CD4-positive, alpha-beta T cell treated with Interleukin-15 for 1 hour (primary cell): ENCODE data around the gene ADGRF3.
"Not testable (repeated sequence)": the region's sequence is repeated elsewhere in the genome, so short reads cannot be mapped to it uniquely, and the experiment has no call there.

ENCODE experiments used
- DNase-seq: peaks from one replicate; pipeline ENCODE4 v3.0.0-alpha.2; 2020

The ADGRF3 gene

DNA sequence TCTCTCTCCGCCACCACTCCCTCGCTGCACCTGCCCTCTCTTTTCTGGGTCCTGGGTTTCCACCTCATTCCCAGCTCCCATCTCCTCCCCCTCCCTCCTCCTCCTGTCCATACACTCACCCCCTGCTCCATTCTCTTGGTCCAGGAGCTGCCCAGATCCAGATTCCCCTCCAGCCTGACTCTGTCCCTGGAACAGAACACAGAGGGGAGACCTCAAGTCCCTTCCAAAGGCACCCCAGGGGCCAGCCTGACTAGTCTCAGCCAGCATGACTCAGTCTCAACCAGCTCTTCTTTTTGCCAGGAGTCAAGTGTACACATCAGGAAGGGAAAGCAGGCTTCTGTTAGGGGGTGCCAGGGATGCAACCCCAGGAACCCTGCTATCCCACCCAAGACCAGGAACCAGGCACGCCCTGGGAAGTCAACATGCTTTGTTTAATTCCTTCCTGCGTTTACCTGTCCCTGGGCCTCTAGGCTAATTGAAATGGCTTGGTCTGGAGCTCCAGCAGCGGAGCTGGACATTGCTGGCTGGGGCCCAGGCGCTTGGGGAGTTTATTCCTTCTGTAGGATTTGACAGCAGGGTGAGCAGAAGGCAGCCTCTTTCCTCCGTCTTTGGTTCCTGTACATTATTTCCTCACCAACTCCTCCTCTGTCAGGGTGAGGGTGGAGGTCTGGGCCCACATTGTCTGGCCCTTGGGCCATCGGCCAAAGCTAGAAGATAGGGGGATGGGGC is 29.0 kb downstream of the ADGRF3 start:
- DNase-seq: no peak

- DNase-seq: no peak
Observed at GRCh38 chr2:26316845-26317244, 29.7 kb downstream of the ADGRF3 start.

GRCh38 chr2:26316041-26316440 is 30.5 kb downstream of the ADGRF3 start:
- no peak for DNase-seq

DNA sequence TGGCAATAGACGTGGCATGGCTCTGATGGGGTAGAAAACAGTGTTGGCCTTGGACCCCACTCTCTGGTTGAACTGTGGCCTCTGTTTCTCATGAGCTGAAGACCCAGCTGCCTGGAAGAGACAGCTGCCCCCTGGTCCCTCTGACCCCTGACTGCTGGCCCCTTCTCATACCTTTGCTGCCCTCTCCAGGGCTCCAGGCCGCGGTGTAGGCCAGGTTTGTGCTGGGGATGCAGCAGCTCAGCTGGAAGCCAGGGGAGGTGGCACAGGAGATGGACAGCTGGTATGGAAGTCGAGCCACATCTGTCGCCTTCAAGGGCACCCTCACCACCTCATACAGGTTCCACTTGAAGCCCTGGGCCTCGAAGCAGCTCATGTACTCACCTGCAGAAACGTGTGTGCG is 32.3 kb downstream of the ADGRF3 start:
- no peak for DNase-seq

DNA sequence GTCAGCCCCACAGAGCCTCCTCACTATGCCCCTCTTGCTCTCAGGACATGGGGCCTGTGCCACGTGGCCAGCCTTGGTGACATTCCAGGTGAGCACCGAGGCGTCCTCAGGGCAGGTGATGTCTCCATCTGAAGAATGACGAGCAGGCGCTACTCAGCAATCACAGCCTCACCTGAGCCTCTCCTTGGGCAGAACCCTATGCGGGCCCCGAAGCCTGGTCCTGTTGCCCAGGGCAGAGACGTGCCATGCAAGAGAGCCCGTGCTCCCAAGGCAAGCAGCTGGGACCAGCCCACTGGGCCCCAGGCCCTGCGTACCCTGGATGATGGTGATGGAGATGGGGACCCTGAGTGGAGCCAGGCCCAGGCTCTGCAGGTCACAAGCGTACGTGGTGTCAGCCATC is 33.1 kb downstream of the ADGRF3 start:
- no peak for DNase-seq

- no peak for DNase-seq
Observed at GRCh38 chr2:26312471-26312870, 34.1 kb downstream of the ADGRF3 start.

- no peak for DNase-seq
Observed at GRCh38 chr2:26309921-26310320, 36.7 kb downstream of the ADGRF3 start.

DNA sequence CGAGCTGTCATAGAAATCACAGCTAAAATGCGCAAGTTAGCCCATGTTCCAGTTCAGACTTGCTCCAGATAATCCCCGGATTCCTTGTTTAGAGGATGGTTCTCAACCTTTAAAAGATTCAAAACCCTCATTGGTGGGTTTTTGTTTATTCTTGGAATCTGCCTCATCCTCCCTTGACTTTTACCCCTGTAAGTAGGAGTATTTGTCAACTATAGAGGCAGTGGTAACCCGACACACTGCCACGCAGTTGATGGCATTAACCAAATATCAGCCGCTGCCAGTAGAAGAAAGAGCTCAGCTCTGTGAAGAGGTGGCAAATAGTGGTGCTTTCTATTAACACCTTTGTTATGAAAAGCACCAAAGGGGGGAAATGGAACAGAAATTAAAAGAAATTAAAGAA is 41.0 kb downstream of the ADGRF3 start:
- DNase-seq: no peak

DNA sequence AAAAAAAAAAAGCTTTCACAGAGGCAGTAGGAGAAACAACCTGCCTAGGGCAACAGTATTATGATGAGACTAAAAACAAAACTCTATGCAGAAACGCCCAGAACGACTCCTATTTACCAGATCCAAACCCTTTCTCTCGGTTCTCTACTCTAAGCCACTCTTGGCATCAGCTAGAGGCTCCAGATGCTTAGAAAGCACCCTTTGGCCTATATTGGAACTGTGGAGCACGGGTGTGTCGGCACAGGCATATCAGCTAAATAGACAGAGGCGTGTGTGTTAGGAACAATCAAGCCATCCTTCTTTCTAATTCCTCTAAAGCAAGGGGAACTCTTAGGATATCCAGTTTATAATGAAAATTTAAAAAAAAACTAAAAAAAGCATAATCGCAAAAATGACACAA is 41.5 kb downstream of the ADGRF3 start:
- not testable (repeated sequence) for DNase-seq

DNA sequence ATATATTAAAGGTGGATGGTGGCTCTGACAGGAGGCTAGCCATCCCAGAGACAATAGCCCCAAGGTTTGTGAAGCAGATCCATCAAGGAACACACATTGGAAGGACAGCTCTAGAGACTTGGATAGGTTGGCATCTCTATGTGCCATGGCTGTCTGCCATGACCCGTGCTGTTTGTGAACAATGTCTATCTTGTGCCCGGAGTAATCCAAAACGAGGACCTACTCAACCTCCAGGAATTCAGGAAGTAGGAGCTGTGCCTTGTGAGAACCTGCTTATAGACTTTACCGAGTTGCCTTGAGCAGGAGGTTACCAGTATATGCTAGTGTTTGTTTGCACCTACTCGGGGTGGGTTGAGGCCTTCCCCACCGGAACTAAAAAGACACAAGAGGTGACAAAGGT is 43.7 kb downstream of the ADGRF3 start:
- no peak for DNase-seq

GRCh38 chr2:26300234-26300925 is 46.2 kb downstream of the ADGRF3 start:
- no peak for DNase-seq

DNA sequence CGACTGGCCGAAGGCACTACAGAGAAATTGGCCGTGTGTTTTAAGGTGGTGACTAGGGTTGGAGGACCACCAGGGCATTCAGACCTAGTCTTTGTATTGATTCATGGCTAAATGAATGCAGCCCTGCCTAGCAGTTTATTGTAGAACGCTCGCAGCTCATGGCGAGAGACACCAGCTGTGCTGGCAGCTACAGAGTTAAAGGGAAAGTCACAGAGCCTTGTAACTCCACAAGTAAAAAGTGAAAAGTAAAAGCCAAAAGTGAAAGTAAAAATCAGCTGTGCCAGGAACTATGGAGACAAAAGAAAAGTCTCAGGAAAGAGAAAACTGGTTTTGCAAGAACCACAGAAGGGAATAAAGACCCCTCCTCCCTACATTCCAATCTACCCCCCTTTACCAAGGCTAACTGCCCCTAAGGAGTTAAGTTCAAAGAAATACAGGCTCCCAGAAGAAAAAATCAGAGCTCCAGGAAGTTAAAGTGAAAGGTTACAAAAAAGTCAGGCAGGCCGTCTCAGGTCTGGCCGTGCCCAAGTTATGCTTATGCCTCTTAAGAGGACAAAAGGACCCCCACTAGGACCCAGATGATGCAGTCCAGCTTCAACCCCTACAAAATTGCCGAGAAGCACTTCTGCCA is 47.0 kb downstream of the ADGRF3 start:
- no peak for DNase-seq

DNA sequence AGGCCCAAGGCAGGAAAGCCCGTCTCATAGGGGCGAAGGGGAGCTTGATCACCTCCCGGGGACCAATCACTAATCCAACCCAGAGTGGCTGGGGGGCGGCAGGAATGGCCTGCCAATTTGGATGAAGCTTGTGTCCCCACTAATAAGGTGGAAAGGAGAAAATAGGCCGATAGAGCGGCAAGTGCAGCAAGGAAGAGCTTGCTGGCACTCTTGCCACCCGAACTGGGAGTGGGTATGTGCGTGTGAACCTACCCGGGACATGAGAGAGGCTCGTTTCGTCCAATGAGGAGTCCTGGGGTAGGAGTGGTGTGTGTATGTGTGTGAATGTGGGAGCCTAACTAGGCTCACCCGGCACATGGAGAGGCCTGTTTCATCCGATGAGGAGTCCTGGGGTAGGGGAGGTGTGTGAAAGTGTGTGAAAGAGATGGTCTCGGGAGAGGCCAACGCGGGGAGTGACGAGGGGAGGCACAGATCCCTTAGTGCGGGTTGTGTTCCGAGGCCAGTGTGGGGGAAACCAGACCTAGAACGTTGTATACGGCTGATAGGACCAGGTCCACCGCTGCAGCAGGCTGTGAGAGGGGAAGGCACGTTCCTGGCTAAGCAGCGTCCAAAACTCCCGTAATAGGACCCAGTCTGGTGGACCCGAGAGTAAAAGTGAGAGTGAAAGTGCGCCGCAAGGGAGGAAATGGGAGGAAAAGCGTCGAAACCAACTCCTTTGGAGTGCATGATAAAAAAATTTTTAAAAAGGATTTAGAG is 47.8 kb downstream of the ADGRF3 start:
- peak; percentile 33 for DNase-seq

DNA sequence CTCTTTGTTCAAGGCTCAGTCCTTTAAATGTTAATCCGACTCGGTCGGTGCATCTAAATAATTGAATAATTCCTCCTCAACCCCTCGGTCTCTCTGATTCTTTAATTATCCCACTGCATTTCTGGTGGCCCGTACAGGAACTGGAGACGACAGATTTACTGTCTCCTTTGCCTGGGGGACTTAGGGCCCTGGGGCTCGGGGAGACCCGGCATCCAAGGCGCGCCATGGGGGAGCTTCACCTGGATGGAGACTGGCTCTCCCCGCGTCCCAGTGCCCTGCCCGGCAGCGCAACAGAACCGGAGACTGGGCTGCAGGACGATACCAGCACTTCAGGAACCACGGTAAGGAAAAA is 48.3 kb downstream of the ADGRF3 start:
- no peak for DNase-seq

DNA sequence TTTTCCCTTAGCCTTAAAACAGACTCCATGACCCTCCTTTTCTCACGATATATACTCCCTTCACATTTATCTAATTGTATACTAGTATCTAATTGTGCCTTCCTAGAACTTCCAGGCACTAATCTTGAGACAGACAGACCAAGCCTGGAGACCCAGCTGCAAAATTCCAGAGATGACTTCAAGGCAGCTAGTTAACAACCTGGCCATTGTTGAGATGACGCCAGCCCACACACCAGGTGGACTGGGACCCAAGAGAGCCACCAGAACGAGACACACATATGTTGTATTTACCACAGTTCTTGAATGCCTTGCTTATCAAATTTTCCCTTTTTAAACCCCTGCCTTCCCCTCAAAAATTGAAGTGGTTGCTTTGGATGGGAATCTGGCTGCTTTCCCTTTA is 49.5 kb downstream of the ADGRF3 start:
- DNase-seq: no peak

- DNase-seq: no peak
Observed at GRCh38 chr2:26295511-26295910, 51.1 kb downstream of the ADGRF3 start.

- no peak for DNase-seq
Observed at GRCh38 chr2:26292646-26293045, 53.9 kb downstream of the ADGRF3 start.

DNA sequence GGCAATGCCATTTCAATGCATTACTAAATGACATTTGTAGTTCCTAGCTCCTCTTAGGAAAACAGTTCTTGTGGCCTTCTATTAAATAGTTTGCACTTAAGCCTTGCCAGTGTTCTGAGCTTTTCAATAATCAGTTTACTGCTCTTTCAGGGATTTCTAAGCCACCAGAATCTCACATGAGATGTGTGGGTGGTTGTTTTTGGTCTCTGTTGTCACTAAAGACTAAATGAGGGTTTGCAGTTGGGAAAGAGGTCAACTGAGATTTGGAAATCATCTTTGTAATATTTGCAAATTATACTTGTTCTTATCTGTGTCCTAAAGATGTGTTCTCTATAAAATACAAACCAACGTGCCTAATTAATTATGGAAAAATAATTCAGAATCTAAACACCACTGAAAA is 56.6 kb downstream of the ADGRF3 start:
- DNase-seq: no peak

DNA sequence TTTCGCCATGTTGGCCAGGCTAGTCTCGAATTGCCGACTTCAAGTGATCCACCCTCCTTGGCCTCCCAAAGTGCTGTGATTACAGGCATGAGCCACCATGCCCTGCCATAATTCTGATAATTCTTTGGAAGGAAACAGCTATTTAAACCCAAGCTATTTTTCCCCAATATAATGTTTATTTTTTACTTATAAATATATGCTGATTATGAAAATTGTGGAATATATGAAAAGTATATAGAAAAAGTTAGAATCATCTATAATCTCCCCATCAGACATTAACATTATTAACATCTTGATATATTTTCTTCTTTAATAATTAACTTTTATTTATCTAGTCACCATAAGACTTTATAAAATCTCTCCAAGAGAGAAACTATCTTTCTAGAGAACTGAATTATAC is 60.7 kb downstream of the ADGRF3 start:
- no peak for DNase-seq

DNA sequence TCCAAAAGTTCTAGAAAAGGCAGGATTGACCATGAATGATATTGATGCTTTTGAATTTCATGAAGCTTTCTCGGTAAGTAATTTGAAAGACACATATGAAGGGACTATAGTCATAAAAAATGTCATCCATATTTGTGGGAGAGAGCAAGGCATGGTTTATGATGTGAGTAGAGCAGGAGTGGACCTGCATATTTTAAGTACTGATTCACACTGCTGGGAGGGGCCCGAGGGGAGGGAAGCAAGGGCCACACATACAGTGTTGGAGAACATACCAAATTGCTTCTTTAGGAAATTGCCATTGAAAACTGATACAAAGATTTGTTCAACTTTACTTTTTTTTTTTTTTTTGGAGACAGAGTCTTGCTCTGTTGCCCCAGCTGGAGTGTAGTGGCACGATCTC is 62.5 kb downstream of the ADGRF3 start:
- no peak for DNase-seq

- DNase-seq: no peak
Observed at GRCh38 chr2:26283606-26284005, 63.0 kb downstream of the ADGRF3 start.

DNA sequence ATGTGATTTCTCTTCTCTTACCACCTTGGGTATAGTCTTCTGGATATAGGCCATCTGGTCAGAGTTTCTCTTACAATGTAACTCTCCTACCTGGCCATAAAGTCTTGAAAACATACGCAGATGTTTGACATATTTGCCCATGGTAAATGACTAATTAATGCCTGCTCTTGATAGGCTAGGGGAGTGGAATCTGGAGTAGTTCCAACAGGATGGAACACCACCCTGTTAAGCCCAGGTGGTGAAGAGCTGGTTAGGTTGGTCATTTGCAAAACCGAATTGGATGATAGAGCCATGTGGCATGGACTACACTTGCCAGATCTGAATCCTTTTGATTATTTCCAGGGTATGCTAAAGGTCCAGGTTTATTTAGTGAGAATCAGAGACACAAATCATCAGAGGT is 65.4 kb downstream of the ADGRF3 start:
- no peak for DNase-seq

DNA sequence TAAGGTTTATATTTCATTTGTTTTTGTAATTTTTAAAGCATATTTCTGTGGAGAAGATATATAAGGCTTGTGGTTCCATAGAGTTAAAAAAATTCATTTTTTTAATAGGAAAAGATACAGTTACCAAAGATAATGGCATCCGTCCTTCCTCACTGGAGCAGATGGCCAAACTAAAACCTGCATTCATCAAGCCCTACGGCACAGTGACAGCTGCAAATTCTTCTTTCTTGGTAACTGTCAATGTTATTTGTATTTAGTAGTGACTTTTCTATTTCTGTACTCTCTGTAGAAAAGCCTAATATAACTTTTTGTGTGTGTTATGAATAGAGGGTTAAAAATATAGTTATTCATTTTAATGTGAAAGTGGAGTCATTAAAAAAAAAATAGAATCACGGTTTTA is 66.7 kb downstream of the ADGRF3 start:
- DNase-seq: no peak
